Hematopoietic multipotent progenitor cell treated with erythropoietin and hydrocortisone succinate and interleukin-3 and kit ligand, for 6 days (in vitro differentiated cells): ENCODE data around the gene STOML3.
"Not testable (repeated sequence)": the region's sequence is repeated elsewhere in the genome, so short reads cannot be mapped to it uniquely, and the experiment has no call there.

Experiments
- DNase-seq: peaks from one replicate; pipeline ENCODE4 v3.0.0-alpha.2; 2015

Gene STOML3

GRCh38 chr13:38990693-38991092 is at the start of gene STOML3:
Gene STOML3 (minus strand): TSS chr13:38990831. CDS start chr13:38990721, 110 bp downstream.
- no peak for DNase-seq

GRCh38 chr13:39040206-39040605 is 49.6 kb upstream of the STOML3 start:
- no peak for DNase-seq

GRCh38 chr13:39039041-39039440 is 48.4 kb upstream of the STOML3 start:
- DNase-seq: peak; percentile 16

- peak; percentile 59 for DNase-seq
Measured at GRCh38 chr13:39038569-39039030, 48.0 kb upstream of the STOML3 start.

- DNase-seq: peak; percentile 94
Measured at GRCh38 chr13:39037880-39038568, 47.4 kb upstream of the STOML3 start, which contains the start of the genes NHLRC3 and PROSER1. Gene NHLRC3 (plus strand): TSS chr13:39038456. CDS start chr13:39038640, 184 bp downstream. Gene PROSER1 (minus strand): TSS chr13:39038089. CDS start chr13:39037242, 847 bp downstream.

- DNase-seq: peak; percentile 36
Measured at GRCh38 chr13:39037410-39037879, 46.8 kb upstream of the STOML3 start.

- peak; percentile 62 for DNase-seq
Measured at GRCh38 chr13:39036212-39036611, 45.6 kb upstream of the STOML3 start.

- DNase-seq: no peak
Measured at GRCh38 chr13:39035799-39036198, 45.2 kb upstream of the STOML3 start.

GRCh38 chr13:39035204-39035603 is 44.6 kb upstream of the STOML3 start:
- DNase-seq: peak; percentile 50

- no peak for DNase-seq
Measured at GRCh38 chr13:39034085-39034484, 43.5 kb upstream of the STOML3 start.

GRCh38 chr13:39032150-39032549 is 41.5 kb upstream of the STOML3 start:
- no peak for DNase-seq

GRCh38 chr13:39025433-39025839 is 34.8 kb upstream of the STOML3 start:
- DNase-seq: no peak

GRCh38 chr13:39023761-39024160 is 33.1 kb upstream of the STOML3 start:
- no peak for DNase-seq

GRCh38 chr13:39023316-39023715 is 32.7 kb upstream of the STOML3 start:
- no peak for DNase-seq

GRCh38 chr13:39020853-39021462 is 30.3 kb upstream of the STOML3 start:
- DNase-seq: no peak

- DNase-seq: peak; percentile 62
Measured at GRCh38 chr13:39016787-39017186, 26.2 kb upstream of the STOML3 start.

- DNase-seq: no peak
Measured at GRCh38 chr13:39016087-39016486, 25.5 kb upstream of the STOML3 start.

GRCh38 chr13:39013462-39013861 is 22.8 kb upstream of the STOML3 start:
- no peak for DNase-seq

GRCh38 chr13:39012608-39013007 is 22.0 kb upstream of the STOML3 start:
- DNase-seq: no peak

- DNase-seq: not testable (repeated sequence)
Measured at GRCh38 chr13:39006371-39007111, 15.9 kb upstream of the STOML3 start.

GRCh38 chr13:38998739-38999138 is 8.1 kb upstream of the STOML3 start:
- DNase-seq: peak; percentile 75

GRCh38 chr13:38993381-38993780 is 2.8 kb upstream of the STOML3 start:
- no peak for DNase-seq

- no peak for DNase-seq
Measured at GRCh38 chr13:38981096-38981495, 9.5 kb downstream of the STOML3 start.

- no peak for DNase-seq
Measured at GRCh38 chr13:38980750-38981078, 9.9 kb downstream of the STOML3 start.
